PC-3 (cell line): ENCODE measurements around the gene KCNQ4. TPM values are rescaled to one million over a fixed set of nuclear protein-coding genes. Genes with fewer than 3 reads are reported as not detected.

ENCODE experiments used
- ATAC-seq: fragments of 200-7000 bp; cut with Tn5 transposase; 2 replicates; pipeline ENCODE4 v1.9.1; 2020; ENCODE audit warnings: mild to moderate bottlenecking, moderate library complexity
- BruUV-seq: library from RNA; stranded (reverse); fragments of 400-500 nt; replicated peaks from 2 replicates; lab custom pipeline; 2021; lab: Mats Ljungman, UMichigan
- CTCF ChIA-PET: fragments of 300-600 bp; sonication (Branson Sonifier 250); formaldehyde crosslinking; loops from one replicate; lab custom pipeline; 2022; ENCODE audit warnings: antibody characterized with exemption; lab: Charles Lee
- POLR2A ChIA-PET: fragments of 300-600 bp; sonication (Branson Sonifier 250); formaldehyde crosslinking; loops from one replicate; lab custom pipeline; 2022; ENCODE audit warnings: antibody characterized with exemption; ENCODE audit not compliant: unreplicated experiment; lab: Charles Lee
- DNase-seq: peaks from one replicate; pipeline ENCODE4 v3.0.0-alpha.2; 2015
- H2AFZ ChIP-seq: fragments of 300-600 bp; sonication (generic); 2 replicates; pipeline ENCODE4 v1.6.0; 2016; ENCODE audit warnings: antibody characterized with exemption, low read length
- H3F3A ChIP-seq: fragments of 300-600 bp; sonication (generic); one replicate; pipeline ENCODE4 v1.6.0; 2017; ENCODE audit warnings: antibody characterized with exemption, low read length, control low read depth, mild to moderate bottlenecking; ENCODE audit not compliant: unreplicated experiment
- H3K27ac ChIP-seq: fragments of 300-600 bp; sonication (generic); 2 replicates; pipeline ENCODE4 v1.5.1; 2016; ENCODE audit warnings: mild to moderate bottlenecking, low read length
- H3K27me3 ChIP-seq: fragments of 300-600 bp; sonication (generic); 2 replicates; pipeline ENCODE4 v1.6.1; 2016; ENCODE audit warnings: low read length, mixed read lengths
- H3K36me3 ChIP-seq: fragments of 300-600 bp; sonication (generic); 2 replicates; pipeline ENCODE4 v1.6.1; 2016; ENCODE audit warnings: low read depth, mixed run types, low read length, mixed read lengths
- H3K4me1 ChIP-seq: fragments of 300-600 bp; sonication (generic); 2 replicates; pipeline ENCODE4 v1.5.1; 2016; ENCODE audit warnings: low read length; ENCODE audit not compliant: insufficient read depth
- H3K4me2 ChIP-seq: fragments of 300-600 bp; sonication (generic); 2 replicates; pipeline ENCODE4 v1.6.0; 2016; ENCODE audit warnings: low read length
- H3K4me3 ChIP-seq: fragments of 300-600 bp; sonication (generic); 2 replicates; pipeline ENCODE4 v1.5.1; 2016; ENCODE audit warnings: mild to moderate bottlenecking, low read length, mixed read lengths
- H3K79me2 ChIP-seq: fragments of 300-600 bp; sonication (generic); 2 replicates; pipeline ENCODE4 v1.6.1; 2017; ENCODE audit warnings: low read length, mixed read lengths
- H3K9ac ChIP-seq: fragments of 300-600 bp; sonication (generic); 2 replicates; pipeline ENCODE4 v1.6.0; 2016; ENCODE audit warnings: mild to moderate bottlenecking, low read length
- H3K9me2 ChIP-seq: fragments of 300-600 bp; sonication (generic); replicated peaks from 2 replicates; pipeline ENCODE4 v1.6.1; 2016; ENCODE audit warnings: mixed run types, low read length, mixed read lengths
- H3K9me3 ChIP-seq: fragments of 300-600 bp; sonication (generic); 2 replicates; pipeline ENCODE4 v1.6.1; 2016; ENCODE audit warnings: low read length, mixed read lengths
- H4K20me1 ChIP-seq: fragments of 300-600 bp; sonication (generic); 2 replicates; pipeline ENCODE4 v1.6.1; 2016; ENCODE audit warnings: low read length, mixed read lengths
- EZH2 ChIP-seq: fragments of 300-600 bp; sonication (generic); IDR thresholded peaks from one replicate; pipeline ENCODE4 v1.6.1; 2017; ENCODE audit warnings: antibody characterized with exemption, mild to moderate bottlenecking, low read length; ENCODE audit not compliant: unreplicated experiment
- EZH2phosphoT487 ChIP-seq: fragments of 300-600 bp; sonication (generic); IDR thresholded peaks from 2 replicates; pipeline ENCODE4 v1.6.1; 2018; ENCODE audit warnings: mild to moderate bottlenecking, antibody characterized with exemption, low read length, borderline replicate concordance
- intact Hi-C: fragments of 100-400 bp; cut with micrococcal nuclease; formaldehyde crosslinking; loops from 2 replicates; pipeline ENCODE4 v1.9.0; 2023
- total RNA-seq: library from RNA; depleted of rRNA; stranded (reverse); fragments of >200 nt; gene quantifications from 2 replicates; pipeline ENCODE4 v1.2.3, GENCODE V29; 2014
- TF ChIP-seq, protein P1 (sequence below): fragments of 300-600 bp; sonication (generic); conservative IDR thresholded peaks from 2 replicates; pipeline ENCODE4 v1.5.1; 2017; ENCODE audit warnings: antibody characterized with exemption, low read depth, mild to moderate bottlenecking, low read length

Gene KCNQ4
- total RNA-seq, 1 experiment from 2014 or later = 2.5 TPM

DNA sequence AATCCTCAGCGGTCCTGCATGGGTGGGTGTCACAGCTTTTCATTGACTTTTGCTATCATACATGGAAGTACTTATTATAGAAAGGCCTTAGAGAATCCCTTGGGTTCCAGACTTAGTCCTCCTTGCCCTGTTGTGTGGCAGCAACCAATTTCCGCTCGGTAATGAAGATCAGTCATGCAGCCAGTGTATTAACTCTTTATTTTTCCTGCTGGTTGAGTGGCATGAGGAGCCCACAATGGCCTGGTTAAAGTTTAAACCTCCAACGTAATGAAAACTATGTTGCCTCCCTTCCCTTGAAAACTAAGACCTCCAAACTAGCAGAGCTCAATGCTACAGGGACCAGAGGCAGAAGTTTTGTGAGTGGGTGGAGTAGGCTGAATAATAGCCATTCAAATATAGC, 58.6 kb downstream of the KCNQ4 start:
- no peaks in the 10 kb centered on the region for H3K79me2 ChIP-seq
- no peaks in the 10 kb centered on the region for H3K27me3 ChIP-seq
- no peak for TF ChIP-seq EZH2
- TF ChIP-seq EZH2phosphoT487 = no peak
- TF ChIP-seq, protein P1, sequence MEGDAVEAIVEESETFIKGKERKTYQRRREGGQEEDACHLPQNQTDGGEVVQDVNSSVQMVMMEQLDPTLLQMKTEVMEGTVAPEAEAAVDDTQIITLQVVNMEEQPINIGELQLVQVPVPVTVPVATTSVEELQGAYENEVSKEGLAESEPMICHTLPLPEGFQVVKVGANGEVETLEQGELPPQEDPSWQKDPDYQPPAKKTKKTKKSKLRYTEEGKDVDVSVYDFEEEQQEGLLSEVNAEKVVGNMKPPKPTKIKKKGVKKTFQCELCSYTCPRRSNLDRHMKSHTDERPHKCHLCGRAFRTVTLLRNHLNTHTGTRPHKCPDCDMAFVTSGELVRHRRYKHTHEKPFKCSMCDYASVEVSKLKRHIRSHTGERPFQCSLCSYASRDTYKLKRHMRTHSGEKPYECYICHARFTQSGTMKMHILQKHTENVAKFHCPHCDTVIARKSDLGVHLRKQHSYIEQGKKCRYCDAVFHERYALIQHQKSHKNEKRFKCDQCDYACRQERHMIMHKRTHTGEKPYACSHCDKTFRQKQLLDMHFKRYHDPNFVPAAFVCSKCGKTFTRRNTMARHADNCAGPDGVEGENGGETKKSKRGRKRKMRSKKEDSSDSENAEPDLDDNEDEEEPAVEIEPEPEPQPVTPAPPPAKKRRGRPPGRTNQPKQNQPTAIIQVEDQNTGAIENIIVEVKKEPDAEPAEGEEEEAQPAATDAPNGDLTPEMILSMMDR = no peak
- no peak overlapping the region for H3K4me2 ChIP-seq
- H4K20me1 ChIP-seq = no peaks in the 10 kb centered on the region
- POLR2A ChIA-PET = no interaction called here
- intact Hi-C loops = no loop called here
- H3K9me3 ChIP-seq = no peaks in the 10 kb centered on the region
- H3K27ac ChIP-seq = no peak overlapping the region
- H3K9me2 ChIP-seq = no peaks in the 10 kb centered on the region
- DNase-seq = no peak
- ATAC-seq = no peak
- H3K4me3 ChIP-seq = no peak overlapping the region
- BruUV-seq = no TSS peak
- CTCF ChIA-PET = no interaction called here
- H3K4me1 ChIP-seq = no peaks in the 10 kb centered on the region
- no peaks in the 10 kb centered on the region for H3F3A ChIP-seq
- H3K9ac ChIP-seq = no peak overlapping the region
- no peak overlapping the region for H2AFZ ChIP-seq
- no peaks in the 10 kb centered on the region for H3K36me3 ChIP-seq

DNA sequence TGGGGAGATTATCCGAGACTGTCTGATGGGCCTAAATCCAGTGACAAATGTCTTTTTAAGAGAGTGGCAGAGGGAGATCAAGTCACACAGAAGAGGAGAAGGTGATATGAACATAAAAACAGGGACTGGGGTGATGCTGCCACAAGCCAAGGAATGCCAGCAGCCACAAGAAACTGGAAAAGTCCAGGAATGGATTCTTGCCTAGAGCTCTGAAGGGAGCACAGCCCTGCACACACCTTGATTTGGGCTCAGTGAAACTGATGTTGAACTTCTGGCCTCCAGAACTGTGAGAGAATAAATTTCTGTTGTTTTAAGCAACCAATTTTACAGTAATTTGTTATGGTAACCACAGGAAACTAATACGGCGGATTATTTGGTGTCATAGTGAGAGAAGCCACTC, 59.1 kb downstream of the KCNQ4 start:
- intact Hi-C loops = no loop called here
- DNase-seq (no peak), ATAC-seq (no peak)
- no peak overlapping the region for H3K9ac ChIP-seq
- H3K79me2 ChIP-seq = no peaks in the 10 kb centered on the region
- no peaks in the 10 kb centered on the region for H3K36me3 ChIP-seq
- no peaks in the 10 kb centered on the region for H3K4me1 ChIP-seq
- no peak overlapping the region for H3K27ac ChIP-seq
- no peaks in the 10 kb centered on the region for H4K20me1 ChIP-seq
- no peaks in the 10 kb centered on the region for H3K9me2 ChIP-seq
- POLR2A ChIA-PET = no interaction called here
- H3K4me3 ChIP-seq = no peak overlapping the region
- no peaks in the 10 kb centered on the region for H3K9me3 ChIP-seq
- TF ChIP-seq EZH2phosphoT487 (no peak), EZH2 (no peak)
- TF ChIP-seq, protein P1 = no peak
- no peaks in the 10 kb centered on the region for H3F3A ChIP-seq
- no peak overlapping the region for H2AFZ ChIP-seq
- CTCF ChIA-PET = no interaction called here
- BruUV-seq = no TSS peak
- H3K4me2 ChIP-seq = no peak overlapping the region
- H3K27me3 ChIP-seq = no peaks in the 10 kb centered on the region

DNA sequence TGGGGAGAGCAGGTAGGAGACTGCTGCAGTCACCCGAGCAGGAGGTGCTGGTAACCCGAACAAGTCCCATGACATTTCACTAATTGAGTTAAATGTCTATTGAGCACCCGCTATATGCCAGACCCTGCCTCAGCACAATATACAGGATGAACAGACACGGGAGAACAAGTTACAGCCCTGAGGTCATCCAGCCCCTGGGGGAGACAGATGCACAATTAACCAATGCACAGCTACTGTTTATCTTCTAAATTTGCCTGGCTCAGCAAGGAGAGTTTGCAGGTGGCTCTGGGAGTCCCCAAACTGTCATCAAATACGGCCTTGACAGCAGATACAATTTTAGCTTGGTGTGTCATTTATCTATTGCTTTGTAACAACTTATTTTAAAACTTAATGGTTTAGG, 60.5 kb downstream of the KCNQ4 start:
- no peaks in the 10 kb centered on the region for H3K4me1 ChIP-seq
- POLR2A ChIA-PET = interaction anchor here (0.5 kb wide), 1 partner anchor 61 kb away, joined by 11 read pairs; no protein-coding TSS in a partner anchor
- H3K4me3 ChIP-seq = no peak overlapping the region
- CTCF ChIA-PET = no interaction called here
- TF ChIP-seq EZH2 (no peak), EZH2phosphoT487 (no peak)
- TF ChIP-seq, protein P1 = no peak
- intact Hi-C loops = no loop called here
- no peaks in the 10 kb centered on the region for H4K20me1 ChIP-seq
- BruUV-seq = no TSS peak
- H3K36me3 ChIP-seq = no peaks in the 10 kb centered on the region
- no peak overlapping the region for H3K27ac ChIP-seq
- H3K9me3 ChIP-seq = no peaks in the 10 kb centered on the region
- H3K4me2 ChIP-seq = no peak overlapping the region
- ATAC-seq = no peak
- H3K79me2 ChIP-seq = no peaks in the 10 kb centered on the region
- no peak for DNase-seq
- H2AFZ ChIP-seq = no peak overlapping the region
- no peaks in the 10 kb centered on the region for H3F3A ChIP-seq
- H3K9ac ChIP-seq = no peak overlapping the region
- H3K27me3 ChIP-seq = no peaks in the 10 kb centered on the region
- no peaks in the 10 kb centered on the region for H3K9me2 ChIP-seq
